NCI-H146 treated with DMSO at 0.1 percent for 48 hours (cell line): ENCODE measurements around the gene TMEM38B.
"Not testable (repeated sequence)": the region's sequence is repeated elsewhere in the genome, so short reads cannot be mapped to it uniquely, and the experiment has no call there.

Experiments
- DNase-seq: peaks from one replicate; lab custom pipeline; 2025; ENCODE audit not compliant: unreplicated experiment; lab: John Stamatoyannopoulos, UW

TMEM38B gene

GRCh38 chr9:105714020-105714331 is 19.6 kb downstream of the TMEM38B start:
- no peak for DNase-seq

DNA sequence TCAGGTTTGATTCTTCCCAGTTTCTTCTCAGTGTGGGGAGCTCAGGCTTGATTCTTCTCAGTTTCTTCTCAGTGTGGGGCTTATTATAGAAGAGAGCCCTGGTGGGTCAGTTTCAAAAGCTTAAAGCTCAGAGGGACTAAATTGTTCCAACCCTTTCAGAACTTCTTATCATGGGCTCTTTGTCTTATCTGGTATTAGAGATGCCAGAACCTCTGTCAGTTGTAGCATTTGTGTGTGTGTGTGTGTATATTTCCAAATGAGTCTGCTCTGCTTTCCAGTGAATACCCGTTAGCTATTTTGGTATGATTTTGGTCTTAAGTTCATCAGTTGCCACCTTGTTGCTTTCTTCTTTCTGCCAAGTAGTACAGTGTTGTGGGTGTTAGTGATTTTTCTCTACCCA is 21.8 kb downstream of the TMEM38B start:
- no peak for DNase-seq

DNA sequence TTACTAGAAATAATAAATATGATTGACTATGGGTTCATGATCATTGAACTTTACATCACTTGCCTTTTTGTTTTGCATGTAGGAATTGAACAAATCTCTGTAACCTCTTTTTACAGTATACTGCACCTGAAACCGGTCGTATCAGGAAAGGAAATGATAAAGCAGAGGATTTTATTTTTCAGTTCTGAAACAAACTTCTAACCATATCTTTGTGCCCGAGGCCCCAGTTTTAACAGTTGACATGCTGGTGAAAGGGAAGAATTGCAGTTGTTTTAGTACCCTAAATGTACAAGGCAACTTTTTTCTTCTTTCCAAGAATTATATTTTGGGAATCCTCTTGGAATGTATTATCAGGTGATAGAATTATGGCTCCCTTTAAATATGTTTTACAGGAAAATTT is 27.8 kb downstream of the TMEM38B start:
- no peak for DNase-seq

- DNase-seq = no peak
These were observed 31.0 kb downstream of the TMEM38B start for GRCh38 chr9:105725370-105725769.

- not testable (repeated sequence) for DNase-seq
These were observed 33.9 kb downstream of the TMEM38B start for GRCh38 chr9:105728230-105728629.

- DNase-seq = not testable (repeated sequence)
These were observed 37.1 kb downstream of the TMEM38B start for GRCh38 chr9:105731420-105731819.

DNA sequence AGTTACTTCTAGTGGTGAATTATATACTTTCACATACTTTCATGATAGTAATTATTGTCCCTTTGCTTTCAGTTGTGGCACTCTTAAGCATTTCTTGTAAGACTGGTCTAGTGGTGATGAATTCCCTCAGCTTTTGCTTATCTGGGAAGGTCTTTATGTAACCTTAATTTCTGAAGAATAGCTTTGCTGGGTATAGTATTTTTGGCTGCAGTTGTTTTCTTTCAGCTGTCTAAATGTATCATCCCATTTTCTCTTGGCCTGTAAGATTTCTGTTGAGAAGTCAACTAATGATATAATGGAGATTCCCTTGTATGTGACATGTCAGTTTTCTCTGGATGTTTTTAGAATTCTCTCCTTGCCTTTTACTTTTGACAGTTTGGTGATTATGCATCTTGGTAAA is 41.0 kb downstream of the TMEM38B start:
- no peak for DNase-seq

- DNase-seq = no peak
These were observed 42.9 kb downstream of the TMEM38B start for GRCh38 chr9:105737205-105737604.

DNA sequence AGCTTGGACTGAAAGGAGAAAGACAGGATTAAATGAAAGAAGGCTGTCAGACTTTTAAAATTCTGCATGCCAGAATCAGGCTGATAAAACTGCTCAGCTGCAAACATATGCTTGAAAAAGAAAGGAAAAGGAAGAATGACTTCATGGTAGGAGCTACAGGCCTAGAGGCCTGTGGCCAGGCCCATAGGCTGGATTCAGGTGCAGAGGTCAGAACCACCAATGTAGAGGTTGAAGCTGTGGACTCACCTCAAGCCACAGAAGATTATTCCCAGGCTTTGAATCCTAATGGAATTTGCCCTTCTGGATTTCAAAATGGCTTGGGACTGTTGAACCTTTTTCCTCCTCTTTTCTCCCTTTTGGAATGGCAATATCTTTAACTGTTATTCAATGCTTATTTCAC is 47.7 kb downstream of the TMEM38B start:
- DNase-seq = no peak

- not testable (repeated sequence) for DNase-seq
These were observed 53.0 kb downstream of the TMEM38B start for GRCh38 chr9:105747325-105747724.

DNA sequence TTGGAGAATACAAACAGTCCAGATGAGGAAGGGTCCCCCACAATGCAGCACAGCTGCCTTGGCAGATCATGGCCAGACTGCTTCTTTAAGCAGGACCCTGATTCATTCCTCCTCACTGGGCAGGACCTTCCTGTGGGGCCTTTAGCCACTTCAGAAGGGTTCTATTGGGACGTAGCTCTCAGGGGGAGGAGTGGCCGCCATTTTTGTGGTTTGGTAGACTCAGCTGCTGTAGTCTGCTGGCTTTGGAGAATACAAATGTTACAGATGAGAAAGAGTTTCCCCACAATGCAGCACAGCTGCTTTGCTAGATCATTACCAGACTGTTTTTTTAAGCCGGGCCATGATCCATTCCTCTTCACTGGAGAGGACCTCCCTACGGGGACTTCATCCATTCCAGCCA is 57.4 kb downstream of the TMEM38B start:
- no peak for DNase-seq

- DNase-seq = no peak
These were observed 63.3 kb downstream of the TMEM38B start for GRCh38 chr9:105757496-105758251.

- DNase-seq = no peak
These were observed 65.7 kb downstream of the TMEM38B start for GRCh38 chr9:105760053-105760452.

DNA sequence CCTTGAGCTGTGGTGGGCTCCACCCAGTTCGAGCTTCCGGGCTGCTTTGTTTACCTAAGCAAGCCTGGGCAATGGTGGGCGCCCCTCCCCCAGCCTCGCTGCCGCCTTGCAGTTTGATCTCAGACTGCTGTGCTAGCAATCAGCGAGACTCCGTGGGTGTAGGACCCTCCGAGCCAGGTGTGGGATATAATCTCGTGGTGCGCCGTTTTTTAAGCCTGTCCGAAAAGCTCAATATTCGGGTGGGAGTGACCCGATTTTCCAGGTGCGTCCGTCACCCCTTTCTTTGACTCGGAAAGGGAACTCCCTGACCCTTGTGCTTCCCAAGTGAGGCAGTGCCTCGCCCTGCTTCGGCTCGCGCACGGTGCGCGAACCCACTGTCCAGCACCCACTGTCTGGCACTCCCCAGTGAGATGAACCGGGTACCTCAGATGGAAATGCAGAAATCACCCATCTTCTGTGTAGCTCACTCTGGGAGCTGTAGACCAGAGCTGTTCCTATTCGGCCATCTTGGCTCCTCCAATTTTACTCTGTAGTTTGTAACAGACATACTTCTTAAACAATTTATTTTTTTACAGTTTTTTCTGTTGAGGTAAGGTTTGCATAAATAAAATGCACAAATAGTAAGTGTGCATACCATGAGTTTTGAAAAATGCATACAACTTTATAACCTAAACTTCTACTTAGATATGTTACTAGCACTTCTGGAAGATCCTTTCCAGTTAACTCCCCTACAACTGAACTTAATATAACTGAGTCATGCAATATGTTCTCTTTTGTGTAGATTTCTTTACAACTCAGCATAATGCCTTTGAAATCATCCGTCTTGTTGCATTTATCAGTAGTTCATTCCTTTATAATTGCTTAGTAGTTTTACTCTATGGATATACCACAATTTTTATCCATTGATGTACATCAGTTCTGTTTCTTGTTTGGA is 88.5 kb downstream of the TMEM38B start:
- not testable (repeated sequence) for DNase-seq

DNA sequence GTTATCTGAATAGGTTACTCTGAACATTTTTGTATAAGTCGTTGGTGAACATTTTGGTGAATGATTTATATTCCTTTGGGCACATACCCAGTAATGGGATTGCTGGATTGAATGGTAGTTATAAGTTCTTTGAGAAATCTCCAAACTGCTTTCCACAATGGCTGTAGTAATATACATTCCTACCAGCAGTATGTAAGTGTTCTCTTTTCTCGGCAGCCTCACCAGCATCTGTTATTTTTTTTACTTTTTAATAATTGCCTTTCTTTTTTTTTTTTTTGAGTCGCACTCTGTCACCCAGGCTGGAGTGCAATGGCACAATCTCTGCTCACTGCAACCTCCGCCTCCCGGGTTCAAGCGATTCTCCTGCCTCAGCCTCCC is 89.1 kb downstream of the TMEM38B start:
- not testable (repeated sequence) for DNase-seq

- DNase-seq = not testable (repeated sequence)
These were observed 92.5 kb downstream of the TMEM38B start for GRCh38 chr9:105786796-105787195.

DNA sequence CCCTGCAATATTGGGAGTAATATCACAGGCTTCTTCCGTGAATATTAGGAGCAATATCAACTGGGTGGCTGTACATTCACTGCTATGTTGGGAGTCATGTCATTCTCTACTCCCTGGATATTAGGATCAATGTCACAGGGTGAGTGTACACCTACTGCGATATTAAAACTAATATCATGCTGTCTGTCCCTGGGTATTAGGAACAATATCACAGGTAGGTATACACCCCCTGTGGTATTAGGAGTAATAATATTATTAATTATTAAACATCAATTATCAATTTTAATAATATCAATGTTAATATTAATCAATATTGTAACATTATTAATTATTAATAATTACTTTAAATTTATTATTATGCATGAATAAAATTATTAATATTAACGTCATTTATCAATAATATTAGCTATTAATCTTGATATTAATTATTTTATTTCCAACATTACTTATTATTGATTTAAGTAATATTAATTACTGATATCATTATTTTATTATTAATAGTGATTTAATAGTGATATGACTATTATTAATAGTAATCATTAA is 121.9 kb downstream of the TMEM38B start:
- no peak for DNase-seq

- DNase-seq = no peak
These were observed 122.6 kb downstream of the TMEM38B start for GRCh38 chr9:105816981-105817380.

DNA sequence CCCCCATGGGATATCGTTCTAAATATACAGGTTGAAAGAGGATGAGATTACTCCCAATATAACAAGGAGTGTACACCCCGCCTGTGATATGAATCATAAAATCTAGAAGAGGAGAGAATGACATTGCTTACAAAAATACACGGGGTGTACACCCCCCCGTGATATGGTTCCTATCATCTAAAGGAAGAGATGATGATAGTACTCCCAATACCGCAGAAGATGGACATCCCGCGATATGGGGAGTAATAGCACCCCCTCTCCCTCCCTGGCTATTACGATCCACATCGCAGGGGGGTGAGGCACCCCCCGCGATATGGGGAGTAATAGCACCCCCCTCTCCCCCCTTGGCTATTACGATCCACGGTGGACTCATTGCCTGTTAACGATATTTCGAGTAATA is 124.6 kb downstream of the TMEM38B start:
- DNase-seq = no peak

GRCh38 chr9:105822814-105823213 is 128.5 kb downstream of the TMEM38B start:
- DNase-seq = no peak
